ENCODE measurements around the gene LOXL1.

DNA sequence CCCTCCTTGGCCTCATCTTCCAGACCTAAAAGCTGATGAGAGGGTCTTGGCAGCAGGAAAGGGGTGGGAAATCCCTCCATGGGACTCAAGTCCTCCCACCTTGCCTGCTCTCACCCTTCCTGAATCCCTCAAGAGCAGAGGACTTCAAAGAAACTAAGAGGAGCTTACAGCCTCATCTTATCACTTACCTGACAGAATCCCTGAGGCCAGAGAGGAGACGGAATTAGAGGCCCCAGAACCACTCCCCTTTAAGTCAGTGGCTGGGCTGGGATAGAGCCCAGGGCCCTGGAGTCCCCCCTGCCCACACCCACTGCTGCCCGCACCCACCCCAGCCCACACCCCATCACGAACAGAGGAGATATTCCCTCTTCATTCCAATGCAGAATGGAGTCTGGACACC is 15.2 kb downstream of the LOXL1 start:
- TF ChIP-seq, protein P1, sequence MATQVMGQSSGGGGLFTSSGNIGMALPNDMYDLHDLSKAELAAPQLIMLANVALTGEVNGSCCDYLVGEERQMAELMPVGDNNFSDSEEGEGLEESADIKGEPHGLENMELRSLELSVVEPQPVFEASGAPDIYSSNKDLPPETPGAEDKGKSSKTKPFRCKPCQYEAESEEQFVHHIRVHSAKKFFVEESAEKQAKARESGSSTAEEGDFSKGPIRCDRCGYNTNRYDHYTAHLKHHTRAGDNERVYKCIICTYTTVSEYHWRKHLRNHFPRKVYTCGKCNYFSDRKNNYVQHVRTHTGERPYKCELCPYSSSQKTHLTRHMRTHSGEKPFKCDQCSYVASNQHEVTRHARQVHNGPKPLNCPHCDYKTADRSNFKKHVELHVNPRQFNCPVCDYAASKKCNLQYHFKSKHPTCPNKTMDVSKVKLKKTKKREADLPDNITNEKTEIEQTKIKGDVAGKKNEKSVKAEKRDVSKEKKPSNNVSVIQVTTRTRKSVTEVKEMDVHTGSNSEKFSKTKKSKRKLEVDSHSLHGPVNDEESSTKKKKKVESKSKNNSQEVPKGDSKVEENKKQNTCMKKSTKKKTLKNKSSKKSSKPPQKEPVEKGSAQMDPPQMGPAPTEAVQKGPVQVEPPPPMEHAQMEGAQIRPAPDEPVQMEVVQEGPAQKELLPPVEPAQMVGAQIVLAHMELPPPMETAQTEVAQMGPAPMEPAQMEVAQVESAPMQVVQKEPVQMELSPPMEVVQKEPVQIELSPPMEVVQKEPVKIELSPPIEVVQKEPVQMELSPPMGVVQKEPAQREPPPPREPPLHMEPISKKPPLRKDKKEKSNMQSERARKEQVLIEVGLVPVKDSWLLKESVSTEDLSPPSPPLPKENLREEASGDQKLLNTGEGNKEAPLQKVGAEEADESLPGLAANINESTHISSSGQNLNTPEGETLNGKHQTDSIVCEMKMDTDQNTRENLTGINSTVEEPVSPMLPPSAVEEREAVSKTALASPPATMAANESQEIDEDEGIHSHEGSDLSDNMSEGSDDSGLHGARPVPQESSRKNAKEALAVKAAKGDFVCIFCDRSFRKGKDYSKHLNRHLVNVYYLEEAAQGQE (IDR thresholded peaks at IDR 0.05; ENCODE audit: low read depth), result no peak
- TF ChIP-seq ZBTB7A (IDR thresholded peaks at IDR 0.05; ENCODE audit: low read depth) (no peak), CEBPB (IDR thresholded peaks at IDR 0.05) (no peak), TAF1 (IDR thresholded peaks at IDR 0.05; ENCODE audit: low read depth) (no peak), EP300 (IDR thresholded peaks at IDR 0.05; ENCODE audit: borderline replicate concordance) (no peak)
